CD4-positive, alpha-beta T cell treated with Interleukin-4 for 1 hour (primary cell): Measurements from ENCODE around the gene ALPK3.

Source experiments
- DNase-seq, 2 donors: peaks; one replicate each; pipeline ENCODE4 v3.0.0-alpha.2; 2020 to 2022

Gene ALPK3

GRCh38 chr15:84826369-84826823, 9.2 kb downstream of the ALPK3 start:
- no peak for DNase-seq

DNA sequence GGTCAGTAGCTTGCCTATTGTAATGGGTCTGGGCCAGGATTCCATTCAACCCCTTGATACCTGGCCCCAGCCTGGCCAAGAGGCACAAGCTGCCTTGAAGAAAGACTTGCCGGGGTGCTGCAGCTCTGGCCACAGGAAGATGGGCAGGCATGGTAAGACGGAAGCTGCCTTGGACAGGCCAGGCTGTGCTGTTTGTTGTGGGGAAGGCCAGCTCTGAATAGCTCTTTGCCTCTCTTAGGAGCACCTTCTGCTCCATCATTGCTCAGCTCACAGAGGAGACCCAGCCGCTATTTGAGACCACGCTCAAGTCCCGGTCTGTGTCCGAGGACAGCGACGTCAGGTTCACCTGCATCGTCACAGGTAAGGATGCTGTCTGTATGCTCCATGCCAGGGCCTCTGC, 10.1 kb downstream of the ALPK3 start:
- DNase-seq: no peak

- no peak for DNase-seq
These were observed 11.1 kb downstream of the ALPK3 start for GRCh38 chr15:84828086-84828908.

DNA sequence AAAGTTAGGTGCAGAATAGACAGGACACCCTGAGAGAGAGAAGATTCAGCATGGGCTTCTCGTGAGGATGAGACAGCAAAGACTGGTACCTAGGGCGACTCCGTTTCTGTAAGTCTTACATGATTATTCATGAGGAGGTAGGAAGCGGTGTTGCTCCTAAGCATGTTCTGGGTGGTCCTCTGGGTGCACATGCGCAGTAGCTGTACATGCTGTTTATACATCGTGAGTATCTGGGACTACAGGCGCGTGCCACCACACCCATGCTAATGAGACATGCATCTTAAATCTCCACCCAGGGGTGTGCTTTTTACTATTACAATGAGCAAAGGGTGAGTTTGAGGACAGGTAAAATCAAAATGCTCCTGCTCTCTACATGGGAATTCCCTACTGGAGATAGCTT, 12.3 kb downstream of the ALPK3 start:
- DNase-seq: no peak

GRCh38 chr15:84830036-84830435, 12.9 kb downstream of the ALPK3 start:
- no peak for DNase-seq

DNA sequence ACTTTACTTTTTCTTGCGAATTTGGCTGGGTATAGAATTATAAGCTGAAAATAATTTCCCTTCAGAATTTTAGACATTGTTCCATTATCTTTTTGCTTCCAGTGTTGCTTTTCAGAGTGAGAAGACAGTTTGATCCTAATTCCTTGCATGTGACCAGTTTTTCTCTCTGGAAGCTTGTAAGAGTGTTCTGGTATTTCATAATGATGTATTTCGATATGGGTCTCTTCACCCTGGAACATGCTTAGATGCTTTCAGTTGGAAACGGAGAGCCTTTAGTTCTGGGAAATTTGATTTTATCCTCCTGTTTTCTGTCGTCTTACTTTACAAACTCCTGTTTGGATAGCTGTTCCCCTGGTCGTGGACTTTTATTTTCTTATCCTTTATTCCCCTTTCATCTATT, 13.9 kb downstream of the ALPK3 start:
- DNase-seq: no peak

GRCh38 chr15:84831613-84832012, 14.5 kb downstream of the ALPK3 start:
- DNase-seq: no peak

GRCh38 chr15:84832448-84833040, 15.4 kb downstream of the ALPK3 start:
- DNase-seq: no peak

DNA sequence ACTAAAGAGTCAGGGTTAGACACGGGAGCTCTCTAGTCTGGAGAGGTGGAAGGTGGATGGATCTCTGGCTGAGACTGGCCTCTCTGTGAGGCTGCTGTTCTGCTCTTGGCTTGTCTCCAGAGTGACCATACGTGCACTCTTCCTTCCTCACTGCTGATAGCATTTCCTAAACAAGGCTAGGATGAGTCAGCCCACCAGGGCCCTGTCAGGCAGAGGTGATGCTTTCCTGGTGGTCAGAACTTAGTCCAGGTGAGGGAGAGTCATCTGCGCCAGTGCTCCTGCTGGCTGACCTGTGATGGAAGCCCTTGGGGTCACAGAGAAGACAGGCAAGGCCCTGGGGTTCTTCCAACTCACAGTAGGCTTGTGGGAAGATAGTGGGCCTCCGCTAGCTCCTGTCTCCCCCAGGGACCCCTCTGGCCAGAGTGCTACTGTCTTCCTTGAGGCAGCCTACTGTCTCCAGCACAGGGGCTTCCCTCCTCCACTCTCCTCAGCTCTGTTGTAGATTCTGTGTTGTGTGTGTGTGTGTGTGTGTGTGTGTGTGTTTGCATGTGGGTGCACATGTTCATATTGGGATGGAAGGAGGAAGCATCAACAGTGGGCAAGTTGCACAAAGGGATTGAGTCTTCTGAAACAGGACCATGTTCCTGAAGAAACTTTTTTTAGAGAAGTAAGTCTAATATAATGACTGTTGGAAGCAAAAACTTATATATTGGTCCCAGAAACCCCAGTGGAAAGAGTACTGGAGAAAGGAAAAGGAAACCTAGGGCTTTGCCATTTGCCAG, 16.5 kb downstream of the ALPK3 start:
- no peak for DNase-seq

DNA sequence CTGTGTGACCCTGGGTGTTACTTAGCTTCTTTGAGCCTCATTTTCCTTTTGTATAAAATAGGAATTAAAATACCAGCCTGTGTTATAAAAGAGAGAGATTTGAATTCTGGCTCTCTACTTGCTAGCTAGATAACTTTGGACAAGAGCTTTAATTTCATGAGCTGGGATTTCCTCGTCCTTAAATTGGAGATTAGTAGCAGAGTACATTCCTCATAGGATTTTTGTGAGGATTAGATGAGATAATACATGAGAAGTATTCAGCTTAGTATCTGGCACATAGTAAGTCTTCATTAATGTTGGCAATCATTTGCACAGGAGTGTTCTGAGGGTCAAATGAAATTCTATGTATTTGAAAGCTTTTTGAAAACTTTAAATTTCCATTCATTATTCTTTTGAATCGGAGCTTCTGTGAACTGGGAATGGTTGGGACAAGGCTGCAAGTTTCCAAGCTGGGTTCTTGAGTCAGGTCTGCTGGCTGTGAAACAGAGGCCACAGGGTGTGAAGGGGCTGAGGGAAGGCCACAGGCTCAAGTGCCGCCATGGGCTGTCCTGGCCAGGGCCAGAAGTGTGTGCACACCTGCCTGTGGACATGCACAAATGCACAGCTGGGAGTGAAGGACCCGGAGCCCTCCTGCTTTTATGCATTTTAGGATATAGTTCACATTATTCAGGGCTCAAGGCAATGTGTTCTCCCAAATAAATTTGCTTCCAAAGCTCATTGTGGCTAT, 17.2 kb downstream of the ALPK3 start:
- DNase-seq: no peak

DNA sequence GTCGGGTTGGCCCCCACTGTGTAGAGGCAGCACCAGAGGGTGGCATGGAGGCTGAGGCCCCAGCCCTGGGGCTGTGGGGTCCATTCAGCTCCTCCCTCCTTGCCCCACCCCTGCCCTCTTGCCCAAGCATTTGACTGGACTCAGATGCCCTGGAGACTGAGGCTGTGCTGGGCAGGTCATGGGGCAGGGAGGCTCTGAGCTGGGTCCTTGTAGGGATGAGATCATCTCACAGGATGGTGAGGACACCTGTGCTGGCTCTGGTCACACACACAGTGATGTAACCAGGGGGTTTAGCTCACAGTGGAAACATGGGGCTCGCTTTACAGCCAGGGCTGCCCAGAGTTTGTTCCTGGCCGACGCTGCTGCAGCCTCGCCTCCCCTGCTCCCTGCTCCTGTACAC, 17.8 kb downstream of the ALPK3 start:
- DNase-seq: no peak

DNA sequence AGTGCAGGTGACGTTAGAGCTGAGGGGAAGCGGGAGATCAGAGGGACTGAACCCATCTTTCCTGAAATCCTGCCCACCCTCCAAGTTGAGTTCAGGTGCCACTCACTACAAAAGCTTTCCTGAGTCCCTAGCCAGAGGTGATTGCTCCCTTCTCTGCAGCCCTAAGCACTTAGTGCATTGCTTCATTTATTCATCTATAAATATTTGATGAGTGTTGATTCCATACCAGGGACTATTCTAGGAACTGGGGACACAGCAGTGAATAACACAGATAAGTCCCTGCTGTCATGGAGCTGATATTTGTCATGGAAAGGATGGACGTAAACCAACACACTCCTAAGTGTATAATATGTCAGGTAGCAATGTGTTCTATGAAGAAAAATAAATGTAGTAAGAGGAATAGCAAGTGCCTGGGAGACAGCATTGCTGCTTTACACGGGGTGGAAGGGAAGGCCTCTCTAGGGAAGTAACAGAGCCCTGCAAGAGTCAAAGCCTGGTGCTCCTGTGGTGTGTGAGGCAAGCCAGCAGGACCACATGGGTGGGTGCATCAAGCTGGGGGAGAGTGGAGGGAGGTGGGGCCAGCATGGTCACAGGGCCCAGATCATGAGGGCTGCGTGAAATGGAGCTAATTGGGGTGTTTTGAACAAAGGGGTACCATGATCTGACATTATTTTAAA, 18.6 kb downstream of the ALPK3 start:
- no peak for DNase-seq

GRCh38 chr15:84836844-84837243, 19.7 kb downstream of the ALPK3 start:
- no peak for DNase-seq

- no peak for DNase-seq
These were observed 22.6 kb downstream of the ALPK3 start for GRCh38 chr15:84839714-84840113.

DNA sequence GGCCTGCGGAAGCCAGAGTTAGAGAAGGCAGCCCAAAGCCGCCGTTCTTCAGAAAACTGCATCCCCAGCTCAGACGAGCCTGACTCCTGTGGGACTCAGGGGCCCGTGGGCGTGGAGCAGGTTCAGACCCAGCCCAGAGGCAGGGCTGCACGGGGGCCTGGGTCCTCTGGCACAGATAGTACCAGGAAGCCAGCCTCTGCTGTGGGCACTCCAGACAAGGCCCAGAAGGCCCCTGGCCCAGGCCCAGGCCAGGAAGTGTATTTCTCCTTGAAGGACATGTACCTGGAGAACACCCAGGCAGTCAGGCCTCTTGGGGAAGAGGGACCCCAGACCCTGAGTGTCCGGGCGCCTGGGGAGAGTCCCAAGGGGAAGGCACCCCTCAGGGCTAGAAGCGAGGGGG, 23.1 kb downstream of the ALPK3 start:
- DNase-seq: no peak

- DNase-seq: no peak
These were observed 23.7 kb downstream of the ALPK3 start for GRCh38 chr15:84840741-84841429.

DNA sequence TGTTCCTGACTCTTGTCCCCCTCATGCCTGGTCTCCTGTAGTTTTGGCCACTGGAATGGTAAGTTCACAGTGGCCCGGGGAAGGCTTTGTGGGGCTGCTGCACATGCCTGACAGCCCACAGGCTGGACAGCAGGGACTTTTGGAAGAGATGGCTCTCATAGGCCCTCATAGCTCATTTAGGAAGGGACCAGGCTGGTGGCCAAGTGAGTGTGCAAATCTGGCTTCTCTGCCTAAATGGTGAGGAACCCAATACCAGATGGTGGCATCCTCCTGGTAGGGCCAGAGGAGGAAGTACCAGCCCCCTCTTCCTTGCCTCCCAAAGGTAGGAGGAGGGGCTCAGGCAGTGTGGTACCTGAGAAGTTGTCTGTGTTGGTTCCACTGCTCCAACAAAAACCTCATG, 25.6 kb downstream of the ALPK3 start:
- no peak for DNase-seq

DNA sequence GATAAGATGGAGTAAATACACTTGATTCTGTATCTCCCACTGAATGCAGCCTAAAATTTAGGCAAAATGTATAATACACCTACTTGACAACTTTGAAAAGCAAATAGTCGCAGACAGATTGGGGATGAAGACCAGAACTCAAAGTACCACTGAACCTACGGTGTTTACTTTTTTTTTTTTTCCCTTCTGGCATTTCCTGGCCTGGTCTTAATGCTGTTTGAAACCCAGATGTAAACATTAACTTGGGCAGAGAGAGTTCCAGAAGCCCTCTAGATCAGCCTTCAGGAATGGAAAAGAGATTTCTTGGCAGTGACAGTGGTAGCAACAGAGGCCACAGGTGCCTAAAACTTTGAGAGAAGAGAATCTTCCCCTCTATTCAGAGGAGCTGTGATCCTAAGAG, 27.8 kb downstream of the ALPK3 start:
- no peak for DNase-seq

GRCh38 chr15:84845631-84846030, 28.5 kb downstream of the ALPK3 start:
- DNase-seq: peak; percentile 19 to 31

- DNase-seq: no peak
These were observed 29.1 kb downstream of the ALPK3 start for GRCh38 chr15:84846269-84846668.

GRCh38 chr15:84847382-84847781, 30.2 kb downstream of the ALPK3 start:
- DNase-seq: no peak

GRCh38 chr15:84852212-84852611, 35.1 kb downstream of the ALPK3 start:
- DNase-seq: no peak
